ENCODE data around the gene PIGQ.

GRCh38 chr16:578232-578869 is 8.6 kb downstream of the PIGQ start:
- TF ChIP-seq POLR2A (IDR thresholded peaks at IDR 0.05): no peak
- TF ChIP-seq, protein P1, sequence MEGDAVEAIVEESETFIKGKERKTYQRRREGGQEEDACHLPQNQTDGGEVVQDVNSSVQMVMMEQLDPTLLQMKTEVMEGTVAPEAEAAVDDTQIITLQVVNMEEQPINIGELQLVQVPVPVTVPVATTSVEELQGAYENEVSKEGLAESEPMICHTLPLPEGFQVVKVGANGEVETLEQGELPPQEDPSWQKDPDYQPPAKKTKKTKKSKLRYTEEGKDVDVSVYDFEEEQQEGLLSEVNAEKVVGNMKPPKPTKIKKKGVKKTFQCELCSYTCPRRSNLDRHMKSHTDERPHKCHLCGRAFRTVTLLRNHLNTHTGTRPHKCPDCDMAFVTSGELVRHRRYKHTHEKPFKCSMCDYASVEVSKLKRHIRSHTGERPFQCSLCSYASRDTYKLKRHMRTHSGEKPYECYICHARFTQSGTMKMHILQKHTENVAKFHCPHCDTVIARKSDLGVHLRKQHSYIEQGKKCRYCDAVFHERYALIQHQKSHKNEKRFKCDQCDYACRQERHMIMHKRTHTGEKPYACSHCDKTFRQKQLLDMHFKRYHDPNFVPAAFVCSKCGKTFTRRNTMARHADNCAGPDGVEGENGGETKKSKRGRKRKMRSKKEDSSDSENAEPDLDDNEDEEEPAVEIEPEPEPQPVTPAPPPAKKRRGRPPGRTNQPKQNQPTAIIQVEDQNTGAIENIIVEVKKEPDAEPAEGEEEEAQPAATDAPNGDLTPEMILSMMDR (IDR thresholded peaks at IDR 0.05): no peak

Measured in testis (tissue), 2 donors.